DOHH2 (cell line): ENCODE results near the gene LRRC59.

Source experiments
- CTCF ChIP-seq: fragments of 200-600 bp; sonication (generic); IDR thresholded peaks from one replicate; pipeline ENCODE4 v1.5.1; 2014; ENCODE audit warnings: antibody characterized with exemption, mild to moderate bottlenecking, low read depth, low read length; ENCODE audit not compliant: poor library complexity, severe bottlenecking
- EZH2phosphoT487 ChIP-seq: fragments of 200-600 bp; sonication (generic); IDR thresholded peaks from 2 replicates; pipeline ENCODE4 v1.6.1; 2017; ENCODE audit warnings: borderline replicate concordance, mild to moderate bottlenecking, antibody characterized with exemption, low read length, moderate library complexity, mixed read lengths

GRCh38 chr17:50392621-50393020 lies 4.7 kb downstream of the LRRC59 start:
- TF ChIP-seq CTCF: no peak
- TF ChIP-seq EZH2phosphoT487: no peak
